Endothelial cell of coronary artery (primary cell): ENCODE results near the gene IGSF8. TPM values are rescaled to one million over a fixed set of nuclear protein-coding genes. Genes with fewer than 3 reads are reported as not detected.

ENCODE experiments used
- total RNA-seq: library from RNA; depleted of rRNA; stranded (reverse); fragments of >200 nt; gene quantifications from 2 replicates; pipeline ENCODE4 v1.2.3, GENCODE V29; 2014

IGSF8 gene, protein sequence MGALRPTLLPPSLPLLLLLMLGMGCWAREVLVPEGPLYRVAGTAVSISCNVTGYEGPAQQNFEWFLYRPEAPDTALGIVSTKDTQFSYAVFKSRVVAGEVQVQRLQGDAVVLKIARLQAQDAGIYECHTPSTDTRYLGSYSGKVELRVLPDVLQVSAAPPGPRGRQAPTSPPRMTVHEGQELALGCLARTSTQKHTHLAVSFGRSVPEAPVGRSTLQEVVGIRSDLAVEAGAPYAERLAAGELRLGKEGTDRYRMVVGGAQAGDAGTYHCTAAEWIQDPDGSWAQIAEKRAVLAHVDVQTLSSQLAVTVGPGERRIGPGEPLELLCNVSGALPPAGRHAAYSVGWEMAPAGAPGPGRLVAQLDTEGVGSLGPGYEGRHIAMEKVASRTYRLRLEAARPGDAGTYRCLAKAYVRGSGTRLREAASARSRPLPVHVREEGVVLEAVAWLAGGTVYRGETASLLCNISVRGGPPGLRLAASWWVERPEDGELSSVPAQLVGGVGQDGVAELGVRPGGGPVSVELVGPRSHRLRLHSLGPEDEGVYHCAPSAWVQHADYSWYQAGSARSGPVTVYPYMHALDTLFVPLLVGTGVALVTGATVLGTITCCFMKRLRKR
- total RNA-seq, result 7.2 and 14.9 TPM in 2 replicates

DNA sequence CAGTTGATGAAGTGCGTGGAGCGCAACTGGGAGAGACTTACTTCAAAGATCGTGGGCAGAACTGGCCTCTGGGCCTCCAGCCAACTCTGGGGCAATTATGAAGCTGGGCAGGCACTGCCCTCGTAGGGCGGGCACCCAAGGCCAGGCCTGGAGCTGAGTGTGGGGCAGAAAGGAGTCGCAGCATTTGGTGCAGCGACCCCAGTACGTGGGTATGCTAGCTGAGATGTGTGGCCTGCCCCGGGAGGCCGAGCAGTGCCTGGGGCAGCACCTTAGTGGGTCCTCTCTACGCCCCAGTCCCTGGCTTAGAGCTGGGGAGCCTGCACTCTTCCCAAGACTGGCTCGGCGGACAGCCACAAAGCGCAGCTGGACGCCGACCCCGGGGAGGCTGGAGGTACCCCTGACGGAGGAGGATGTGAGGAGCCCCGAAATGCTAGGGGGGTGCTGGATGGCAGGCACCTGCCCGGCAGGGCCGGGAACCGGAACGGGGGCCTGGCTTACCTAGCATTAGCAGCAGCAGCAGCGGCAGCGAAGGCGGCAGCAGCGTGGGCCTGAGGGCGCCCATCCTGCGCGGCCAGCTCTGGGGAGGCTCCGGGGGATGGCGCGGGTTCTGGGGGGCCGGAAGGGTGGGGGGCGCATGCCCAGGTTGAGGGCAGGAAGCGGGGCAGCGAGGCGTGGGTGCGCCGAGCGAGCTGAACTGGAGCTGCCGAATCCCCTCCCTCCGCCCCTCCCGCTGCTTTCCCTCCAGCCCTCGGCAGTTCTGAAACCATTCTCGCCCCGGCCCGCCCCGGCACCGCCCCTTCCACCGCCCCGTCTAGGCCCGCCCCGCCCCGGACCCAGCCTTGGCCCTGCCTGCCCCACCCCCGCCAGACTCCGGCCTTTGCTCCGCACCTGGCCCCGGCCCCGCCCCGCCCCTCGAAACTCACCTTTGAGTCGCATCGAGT, at the start of gene IGSF8:
TSS of gene IGSF8 (minus strand) at position 709 of the 941 bp plus-strand sequence. CDS start at position 562, 147 bp downstream.

DNA sequence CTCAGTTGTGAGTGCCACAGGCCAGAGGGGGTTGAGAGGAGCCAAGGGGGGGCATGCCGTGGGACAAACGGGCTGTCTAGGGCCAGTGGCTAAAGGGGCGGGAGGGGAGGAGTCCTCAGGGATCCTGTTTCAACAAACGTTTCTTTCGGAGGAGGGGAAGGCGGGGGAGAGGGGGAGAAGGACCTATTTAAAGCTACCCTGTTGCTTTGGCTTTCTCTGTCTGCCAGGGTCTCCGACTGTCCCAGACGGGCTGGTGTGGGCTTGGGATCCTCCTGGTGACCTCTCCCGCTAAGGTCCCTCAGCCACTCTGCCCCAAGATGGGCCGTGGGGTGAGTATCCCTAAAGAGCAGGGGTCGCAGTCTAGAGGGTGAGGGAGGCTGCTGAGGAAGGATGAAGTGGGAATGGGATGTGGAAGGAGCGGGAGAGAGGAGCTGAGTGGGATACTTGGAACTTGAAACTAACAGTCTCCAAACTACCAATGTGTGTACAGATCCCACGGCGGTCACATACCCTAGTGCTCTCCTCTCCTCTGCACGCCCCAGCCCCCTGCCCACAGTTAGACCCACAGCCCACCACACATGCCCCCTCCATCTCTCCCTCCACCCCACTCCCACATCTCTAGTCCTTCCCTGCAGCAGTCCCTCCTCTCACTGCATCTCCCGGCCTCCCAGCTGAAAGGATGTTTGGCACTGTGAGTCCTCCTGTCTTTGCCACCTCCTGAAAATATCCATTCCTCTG, 17.3 kb upstream of the IGSF8 start, which contains the start of gene ATP1A2:
TSS of gene ATP1A2 (plus strand) at position 215 of the 738 bp plus-strand sequence. CDS start at position 318, 103 bp downstream.

GRCh38 chr1:160081261-160081936, 17.0 kb downstream of the IGSF8 start, which contains the start of gene KCNJ9:
Gene KCNJ9, plus strand, starts transcription at chr1:160081538. Its CDS starts 2,493 bp downstream, at chr1:160084031.

GRCh38 chr1:160069460-160070231, 28.8 kb downstream of the IGSF8 start, which contains the start of gene KCNJ10:
Gene KCNJ10, minus strand, starts transcription at chr1:160070160. Its CDS starts 27,628 bp downstream, at chr1:160042532.

Other genes with a start within 250 kb of the IGSF8 start
- gene VSIG8, start 236.0 kb downstream of the IGSF8 start, total RNA-seq, result 0.09 TPM in 1 of 2 replicates, not detected in the other
- 0.94 and 1.5 TPM in 2 replicates for gene CFAP45, start 198.5 kb downstream of the IGSF8 start, total RNA-seq
- 488 and 511 TPM in 2 replicates for gene TAGLN2, start 173.1 kb downstream of the IGSF8 start, total RNA-seq
- gene IGSF9, start 153.0 kb downstream of the IGSF8 start, total RNA-seq, result under 0.01 TPM in 2 replicates
- gene SLAMF9, start 144.4 kb downstream of the IGSF8 start, total RNA-seq, result not detected in 2 replicates
- 2.9 and 3.1 TPM in 2 replicates for gene PIGM, start 66.6 kb downstream of the IGSF8 start, total RNA-seq
- gene KCNJ10, start 28.5 kb downstream of the IGSF8 start, total RNA-seq, result not detected in 2 replicates
- not detected in 2 replicates for gene KCNJ9, start 17.1 kb downstream of the IGSF8 start, total RNA-seq
- gene ATP1A2, start 17.1 kb upstream of the IGSF8 start, total RNA-seq, result under 0.01 TPM in 1 of 2 replicates, not detected in the other
- not detected in 2 replicates for gene ATP1A4, start 53.0 kb upstream of the IGSF8 start, total RNA-seq
- gene CASQ1, start 92.0 kb upstream of the IGSF8 start, total RNA-seq, result 0.18 TPM in 1 of 2 replicates, not detected in the other
- gene PEA15, start 106.8 kb upstream of the IGSF8 start, total RNA-seq, result 73.2 and 113 TPM in 2 replicates
- 66.8 and 80.9 TPM in 2 replicates for gene DCAF8, start 163.9 kb upstream of the IGSF8 start, total RNA-seq
- gene PEX19, start 186.5 kb upstream of the IGSF8 start, total RNA-seq, result 20.0 and 21.6 TPM in 2 replicates
- 295 and 307 TPM in 2 replicates for gene COPA, start 244.6 kb upstream of the IGSF8 start, total RNA-seq
- gene NCSTN, start 244.8 kb upstream of the IGSF8 start, total RNA-seq, result 54.8 and 91.4 TPM in 2 replicates